Stimulated activated CD8-positive, alpha-beta memory T cell treated with anti-CD3 and anti-CD28 coated beads, Interleukin-15, amount 100 ng/mL, for 24 hours (primary cell): ENCODE results near the gene PIWIL1.

Experiments used
- DNase-seq: peaks from one replicate; pipeline ENCODE4 v3.0.0-alpha.2; 2020; ENCODE audit warnings: low read depth

PIWIL1 gene

DNA sequence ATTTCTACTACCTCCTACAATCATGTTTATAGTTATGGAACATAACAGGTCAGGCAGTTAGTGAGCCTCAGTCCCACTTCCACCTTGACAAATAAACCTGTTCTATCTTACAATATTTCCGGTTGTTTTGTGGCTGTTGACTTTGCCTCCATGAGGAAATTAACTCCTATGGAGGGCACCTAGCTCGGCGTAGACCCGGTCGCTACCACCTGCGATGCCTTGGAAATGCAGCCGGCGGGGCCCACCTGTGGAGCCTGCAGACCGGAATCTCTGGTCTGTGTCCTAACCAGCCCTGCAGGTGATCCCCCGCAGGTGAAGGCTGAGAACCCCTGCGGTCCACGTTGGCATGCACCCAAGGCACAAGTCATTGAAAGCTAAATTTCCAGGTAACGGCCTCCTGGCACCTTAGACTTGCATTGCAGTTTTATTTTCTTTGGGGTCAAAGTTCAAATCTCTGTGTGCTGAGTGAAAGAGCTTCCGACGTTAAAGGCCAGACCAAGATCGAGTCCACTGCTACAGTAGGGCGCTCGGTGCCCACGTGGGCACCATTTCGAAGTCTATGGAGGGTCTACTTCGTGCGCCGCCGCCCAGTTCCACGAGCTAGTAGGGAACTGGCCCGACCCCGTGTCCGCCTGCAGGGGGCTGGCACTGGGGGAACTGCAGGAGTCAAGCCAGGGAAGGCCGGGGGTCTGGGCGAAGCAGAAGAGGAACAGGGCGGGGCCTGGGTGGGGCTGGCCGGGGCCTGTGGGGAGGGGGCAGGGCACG, 782 bp upstream of the PIWIL1 start:
- no peak for DNase-seq

DNA sequence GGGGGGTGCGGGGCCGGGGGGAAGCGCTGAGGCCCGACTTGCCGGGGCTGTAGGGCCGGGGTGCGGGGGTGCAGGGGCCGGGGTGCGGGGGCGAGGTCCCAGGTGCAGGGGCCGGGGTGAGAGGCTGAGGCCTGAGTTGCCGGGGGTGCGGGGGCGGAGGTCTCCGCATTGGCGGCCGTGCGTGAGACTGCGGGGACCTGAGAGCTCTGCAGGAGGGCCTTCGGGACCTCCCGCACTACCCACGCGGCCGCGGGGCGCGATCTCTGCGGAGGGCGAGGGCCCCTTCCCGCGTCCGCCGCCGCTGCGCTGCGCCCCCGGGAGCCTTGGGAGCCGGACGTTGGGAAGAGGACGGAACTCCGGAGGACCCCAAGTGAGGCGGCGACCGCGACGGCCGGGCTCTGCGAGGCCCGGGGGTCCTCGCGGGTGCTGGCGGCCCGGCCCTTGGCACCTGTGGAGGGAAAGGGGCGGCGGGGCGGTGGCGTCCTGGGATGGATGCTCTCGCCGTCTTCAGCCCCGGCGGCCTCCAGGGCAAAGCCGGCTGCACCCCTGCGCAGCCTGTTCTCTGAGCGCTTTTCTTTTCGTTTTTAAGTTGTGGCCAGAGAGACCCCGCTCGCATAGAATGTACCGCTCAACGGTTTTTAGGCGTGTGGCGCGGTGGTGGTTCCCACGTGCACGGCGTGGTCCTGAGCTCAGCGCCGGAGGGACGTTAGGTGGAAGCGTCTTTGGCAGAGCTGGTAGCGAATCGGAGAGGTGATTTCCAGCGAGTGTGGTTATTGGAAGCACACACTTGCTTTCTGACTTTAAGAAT, 1.3 kb downstream of the PIWIL1 start:
- no peak for DNase-seq

DNA sequence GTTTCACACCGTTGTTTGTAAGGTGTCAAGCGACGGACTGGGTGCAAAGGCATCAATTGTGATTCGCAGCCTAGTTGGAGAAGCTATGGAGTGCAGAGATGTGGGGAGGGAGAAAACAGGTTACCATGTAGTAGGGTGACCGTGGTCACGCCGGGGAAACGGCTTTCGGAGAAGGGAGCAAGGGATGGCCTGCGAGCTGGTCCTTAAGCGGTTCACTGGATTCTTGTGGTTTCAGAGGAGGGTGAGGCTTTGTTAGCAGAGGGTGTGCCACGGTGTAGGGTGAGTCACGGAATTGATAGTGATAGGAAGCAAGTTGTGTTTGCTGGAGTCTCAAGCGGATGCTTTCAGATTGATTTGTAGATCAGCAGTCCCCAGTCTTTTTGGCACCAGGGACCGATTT, 2.3 kb downstream of the PIWIL1 start:
- DNase-seq = no peak

GRCh38 chr12:130342442-130342841, 4.8 kb downstream of the PIWIL1 start:
- DNase-seq = no peak

GRCh38 chr12:130342842-130343241, 5.2 kb downstream of the PIWIL1 start:
- DNase-seq = no peak

- no peak for DNase-seq
These were observed 6.8 kb downstream of the PIWIL1 start for GRCh38 chr12:130344529-130344928.

DNA sequence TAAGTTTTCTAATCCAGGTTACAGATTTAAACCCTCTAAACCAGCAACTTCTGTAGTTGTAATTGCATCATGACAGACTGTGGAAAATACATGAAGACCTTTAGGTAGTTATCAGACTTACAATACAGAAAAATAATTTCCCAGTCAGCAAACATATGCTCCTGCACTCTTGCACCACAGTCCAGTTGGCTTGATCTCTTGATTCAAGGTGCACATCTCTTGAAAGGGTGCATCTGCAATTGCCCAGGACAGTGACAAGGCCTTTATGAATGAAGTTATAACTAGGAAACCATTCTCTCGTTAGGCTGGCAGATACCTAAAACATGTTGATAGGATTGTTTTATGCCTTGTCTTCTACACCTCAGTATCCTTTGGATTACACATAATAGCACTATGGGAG, 7.6 kb downstream of the PIWIL1 start:
- DNase-seq = no peak

DNA sequence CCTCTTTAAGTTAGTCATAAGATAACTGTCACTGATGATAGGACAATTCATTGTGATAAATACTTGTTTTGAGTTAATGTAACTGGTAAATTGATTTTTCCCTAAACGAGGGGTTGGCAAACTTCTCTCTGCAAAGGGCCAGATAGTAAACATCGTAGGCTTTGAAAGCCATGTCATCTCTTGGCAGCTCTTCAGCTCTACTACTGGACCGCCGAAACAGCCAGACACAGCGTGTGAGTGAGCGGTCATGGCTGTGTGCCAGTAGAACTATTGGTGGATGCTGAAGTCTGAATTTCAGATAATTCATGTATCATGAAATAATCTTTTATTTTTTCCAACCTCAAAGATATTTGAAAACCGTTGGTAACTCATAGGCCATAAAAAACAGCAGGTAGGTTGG, 9.9 kb downstream of the PIWIL1 start:
- DNase-seq = no peak

DNA sequence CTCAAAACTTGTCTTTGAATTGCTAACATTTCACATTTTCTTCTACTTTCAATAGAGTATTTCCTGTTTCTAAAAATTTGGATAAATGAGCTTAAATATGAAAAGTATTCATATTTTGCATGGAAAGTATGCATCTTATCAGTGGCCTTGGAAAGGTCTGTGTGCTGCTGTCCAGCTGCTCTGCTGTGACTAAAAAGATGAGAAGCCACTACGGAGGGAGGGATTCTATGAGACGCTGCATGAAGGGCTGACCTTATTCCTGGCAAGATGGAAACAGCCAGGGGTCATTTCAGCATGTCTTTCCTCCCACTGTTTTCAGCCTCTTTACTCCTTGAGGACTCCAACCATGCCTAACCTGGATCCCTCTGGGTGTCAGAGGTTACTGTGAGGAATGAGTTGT, 13.0 kb downstream of the PIWIL1 start:
- no peak for DNase-seq

- no peak for DNase-seq
These were observed 13.6 kb downstream of the PIWIL1 start for GRCh38 chr12:130351326-130351725.

- no peak for DNase-seq
These were observed 15.4 kb downstream of the PIWIL1 start for GRCh38 chr12:130353081-130353480.

DNA sequence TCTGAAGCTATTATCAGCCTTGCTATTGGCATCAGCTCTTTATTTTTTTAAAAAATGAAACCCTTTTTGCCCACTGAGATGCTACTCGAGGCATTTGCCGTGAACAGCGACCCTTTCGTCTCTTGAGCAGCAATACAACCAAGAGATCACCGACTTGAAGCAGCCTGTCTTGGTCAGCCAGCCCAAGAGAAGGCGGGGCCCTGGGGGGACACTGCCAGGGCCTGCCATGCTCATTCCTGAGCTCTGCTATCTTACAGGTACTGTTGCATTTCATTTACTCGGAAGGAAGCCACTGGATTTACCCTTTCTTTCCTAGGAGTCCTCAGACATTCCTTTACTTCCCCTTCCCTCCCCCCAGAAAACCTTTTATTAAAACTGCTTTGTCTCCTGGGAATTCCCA, 16.7 kb downstream of the PIWIL1 start:
- DNase-seq = no peak

DNA sequence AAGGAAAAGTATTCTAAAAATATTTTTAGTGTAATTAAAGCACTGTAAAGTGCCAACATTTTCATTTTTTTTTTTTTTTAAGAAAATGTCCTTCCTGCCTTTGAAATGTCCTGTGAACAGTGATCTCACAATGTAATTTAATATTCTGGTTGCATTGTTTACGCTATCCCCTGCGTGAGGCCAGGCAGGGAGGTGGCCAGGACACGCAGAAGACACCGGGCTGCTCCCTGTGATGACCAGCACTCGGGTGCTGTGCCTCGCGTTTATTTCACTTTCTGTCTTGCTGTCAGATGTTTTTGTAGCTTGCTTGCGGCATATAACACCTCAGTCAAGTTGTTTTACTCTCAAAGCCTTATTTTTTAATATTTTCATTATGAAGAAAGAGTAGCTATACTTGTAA, 18.5 kb downstream of the PIWIL1 start:
- DNase-seq = no peak

DNA sequence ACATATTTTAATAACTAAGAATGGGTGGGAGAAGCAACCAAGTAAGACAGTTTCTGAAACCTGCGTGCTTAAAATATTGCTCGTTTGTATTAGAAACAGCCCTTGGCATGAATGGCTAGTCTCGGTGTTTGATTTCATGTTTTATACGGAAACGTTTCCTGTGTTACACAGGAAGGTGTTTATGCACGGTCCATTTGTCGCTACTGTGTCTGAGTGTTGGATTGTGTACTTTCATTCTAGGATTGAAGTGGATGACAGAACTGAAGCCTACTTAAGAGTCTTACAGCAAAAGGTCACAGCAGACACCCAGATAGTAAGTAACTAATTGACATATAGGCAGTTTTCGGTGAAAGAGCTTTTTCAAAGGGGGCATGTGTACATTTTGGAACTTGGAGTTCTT, 19.6 kb downstream of the PIWIL1 start:
- no peak for DNase-seq

- DNase-seq = no peak
These were observed 20.1 kb downstream of the PIWIL1 start for GRCh38 chr12:130357729-130358330.

- no peak for DNase-seq
These were observed 24.4 kb downstream of the PIWIL1 start for GRCh38 chr12:130362060-130362459.

DNA sequence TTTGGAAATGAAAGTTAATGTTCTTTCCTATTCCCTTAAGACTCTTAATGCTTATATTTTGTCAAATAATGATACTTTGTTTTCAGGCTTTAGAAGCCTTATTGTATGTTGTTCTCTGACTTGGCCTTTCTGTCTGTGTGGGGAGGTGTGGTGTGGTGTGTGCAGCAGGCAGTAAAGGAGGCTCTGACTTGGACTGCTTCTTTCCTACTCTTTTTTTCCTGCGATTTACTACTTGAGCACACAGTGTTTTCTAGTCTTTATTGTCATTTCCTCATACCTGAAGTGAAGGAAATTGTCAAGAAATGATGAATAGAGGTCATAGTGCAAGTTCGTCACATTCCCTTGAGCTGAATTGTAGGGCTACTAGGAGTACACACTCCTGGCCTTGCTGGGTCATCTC, 26.9 kb downstream of the PIWIL1 start:
- DNase-seq = no peak

GRCh38 chr12:130366159-130366558, 28.5 kb downstream of the PIWIL1 start:
- no peak for DNase-seq

DNA sequence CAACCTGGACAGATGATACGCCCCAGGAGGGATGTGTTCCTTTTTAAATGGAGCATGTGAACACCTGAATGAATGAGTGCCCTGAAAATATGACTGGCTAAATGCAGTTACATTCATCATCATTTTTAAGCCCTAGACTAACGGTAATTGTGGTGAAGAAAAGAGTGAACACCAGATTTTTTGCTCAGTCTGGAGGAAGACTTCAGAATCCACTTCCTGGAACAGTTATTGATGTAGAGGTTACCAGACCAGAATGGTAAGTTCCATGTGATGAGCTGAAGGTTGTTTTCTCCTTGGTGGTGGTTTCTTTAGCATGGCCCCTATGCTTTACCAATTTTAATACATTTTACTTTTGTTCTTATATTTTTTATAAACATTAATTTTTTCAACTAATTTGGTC, 29.3 kb downstream of the PIWIL1 start:
- no peak for DNase-seq

DNA sequence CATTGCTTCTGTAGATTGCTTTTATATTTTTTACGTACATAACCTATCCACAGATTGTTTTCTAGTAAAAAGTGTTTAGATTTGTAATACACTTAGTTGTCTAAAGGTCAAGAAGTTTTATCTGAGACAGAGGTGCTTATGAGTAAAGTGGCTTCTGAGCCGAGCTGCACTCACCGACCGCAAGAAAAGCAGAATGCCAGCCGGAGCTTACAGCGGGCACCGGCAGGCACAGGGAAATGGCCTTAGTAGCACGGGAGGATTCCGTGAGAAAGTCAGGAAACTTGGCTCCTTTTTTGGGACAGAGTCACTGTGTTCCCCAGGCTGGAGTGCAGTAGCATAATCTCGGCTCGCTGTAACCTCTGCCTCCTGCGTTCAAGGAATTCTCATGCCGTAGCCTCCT, 29.8 kb downstream of the PIWIL1 start:
- no peak for DNase-seq

GRCh38 chr12:130369816-130370215, 32.1 kb downstream of the PIWIL1 start:
- no peak for DNase-seq

DNA sequence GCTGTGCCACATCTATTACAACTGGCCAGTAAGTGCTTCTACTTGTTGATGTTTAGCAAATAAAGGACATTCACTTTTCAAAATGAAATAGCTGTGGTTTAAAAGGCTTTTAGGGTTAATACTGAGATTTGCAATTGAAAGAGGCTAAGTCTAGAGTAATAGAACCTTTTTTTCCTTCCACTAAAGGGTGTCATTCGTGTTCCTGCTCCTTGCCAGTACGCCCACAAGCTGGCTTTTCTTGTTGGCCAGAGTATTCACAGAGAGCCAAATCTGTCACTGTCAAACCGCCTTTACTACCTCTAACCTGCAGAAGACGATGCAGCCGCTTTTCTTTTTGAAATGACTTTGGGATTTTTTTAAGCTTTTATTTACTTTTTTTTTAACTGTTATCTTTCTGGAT, 33.6 kb downstream of the PIWIL1 start:
- DNase-seq = no peak

- no peak for DNase-seq
These were observed 35.2 kb downstream of the PIWIL1 start for GRCh38 chr12:130372936-130373335.
